Neural cell (in vitro differentiated cells): ENCODE results near the gene MACROH2A1. TPM values are rescaled to one million over a fixed set of nuclear protein-coding genes. Genes with fewer than 3 reads are reported as not detected.

ENCODE experiments used
- H2AFZ ChIP-seq: fragments of 200-600, 300-800 bp; sonication (generic), shearing (Covaris generic); 2 replicates; pipeline ENCODE4 v1.6.0; 2014; ENCODE audit warnings: low read depth, mild to moderate bottlenecking, antibody characterized with exemption, low read length, moderate library complexity
- H3F3A ChIP-seq: fragments of 200-600 bp; shearing (Covaris generic); 2 replicates; pipeline ENCODE4 v1.6.1; 2016; ENCODE audit warnings: mild to moderate bottlenecking, moderate library complexity, mixed read lengths, antibody characterized with exemption, low read length; ENCODE audit not compliant: insufficient read depth, poor library complexity, severe bottlenecking
- H3K27ac ChIP-seq: fragments of 200-600, 300-800 bp; sonication (generic), shearing (Covaris generic); 2 replicates; pipeline ENCODE4 v1.5.1; 2014; ENCODE audit warnings: mild to moderate bottlenecking, low read length, moderate library complexity
- H3K27me3 ChIP-seq: fragments of 300-800, 200-600 bp; sonication (generic), shearing (Covaris generic); 2 replicates; pipeline ENCODE4 v1.6.0; 2014; ENCODE audit warnings: mild to moderate bottlenecking, low read depth, low read length, moderate library complexity; ENCODE audit not compliant: insufficient read depth
- H3K36me3 ChIP-seq: fragments of 300-800, 200-600 bp; sonication (generic), shearing (Covaris generic); 2 replicates; pipeline ENCODE4 v1.5.1; 2014; ENCODE audit warnings: mild to moderate bottlenecking, antibody characterized with exemption, low read length, moderate library complexity; ENCODE audit not compliant: insufficient read depth
- H3K4me2 ChIP-seq: fragments of 300-800, 200-600 bp; sonication (generic), shearing (Covaris generic); 2 replicates; pipeline ENCODE4 v1.6.0; 2014; ENCODE audit warnings: mild to moderate bottlenecking, low read length
- H3K4me3 ChIP-seq: fragments of 300-800, 200-600 bp; sonication (generic), shearing (Covaris generic); 2 replicates; pipeline ENCODE4 v1.5.1; 2014; ENCODE audit warnings: mild to moderate bottlenecking, low read length, moderate library complexity
- H3K79me2 ChIP-seq: fragments of 200-600 bp; shearing (Covaris generic); replicated peaks from 2 replicates; pipeline ENCODE4 v1.6.0; 2014; ENCODE audit warnings: mild to moderate bottlenecking, low read length, moderate library complexity; ENCODE audit not compliant: insufficient read depth
- H3K9ac ChIP-seq: fragments of 300-800, 200-600 bp; sonication (generic), shearing (Covaris generic); 2 replicates; pipeline ENCODE4 v1.6.1; 2016; ENCODE audit warnings: mild to moderate bottlenecking, low read length, mixed read lengths
- H3K9me2 ChIP-seq: fragments of 200-600 bp; shearing (Covaris generic); 2 replicates; pipeline ENCODE4 v1.6.1; 2016; ENCODE audit warnings: mild to moderate bottlenecking, low read length, mixed read lengths; ENCODE audit not compliant: insufficient read depth
- H3K9me3 ChIP-seq: fragments of 200-600, 300-800 bp; sonication (generic), shearing (Covaris generic); 2 replicates; pipeline ENCODE4 v1.6.1; 2016; ENCODE audit warnings: mild to moderate bottlenecking, mixed run types, low read length, moderate library complexity, mixed read lengths
- H4K20me1 ChIP-seq: fragments of 200-600 bp; shearing (Covaris generic); 2 replicates; pipeline ENCODE4 v1.6.1; 2016; ENCODE audit warnings: mild to moderate bottlenecking, mixed run types; ENCODE audit not compliant: insufficient read depth
- CTCF ChIP-seq: fragments of 450-650 bp; IDR thresholded peaks from 2 replicates; pipeline ENCODE4 v1.5.1; 2014; ENCODE audit warnings: antibody characterized with exemption, mild to moderate bottlenecking, moderate library complexity; ENCODE audit not compliant: poor library complexity, severe bottlenecking
- EP300 ChIP-seq: fragments of 450-650 bp; conservative IDR thresholded peaks from 2 replicates; pipeline ENCODE4 v1.6.1; 2014; ENCODE audit warnings: antibody characterized with exemption, mild to moderate bottlenecking, moderate library complexity; ENCODE audit not compliant: poor library complexity, severe bottlenecking
- EZH2 ChIP-seq: fragments of 200-600, 300-800 bp; shearing (Covaris generic), sonication (generic); IDR thresholded peaks from 2 replicates; pipeline ENCODE4 v1.6.1; 2014; ENCODE audit warnings: antibody characterized with exemption, low read length, borderline replicate concordance, mild to moderate bottlenecking; ENCODE audit not compliant: insufficient read depth, poor library complexity, severe bottlenecking
- MXI1 ChIP-seq: fragments of 450-650 bp; conservative IDR thresholded peaks from 2 replicates; pipeline ENCODE4 v1.6.1; 2014; ENCODE audit warnings: antibody characterized with exemption, mild to moderate bottlenecking; ENCODE audit not compliant: poor library complexity, severe bottlenecking
- POLR2AphosphoS5 ChIP-seq: IDR thresholded peaks from 2 replicates; pipeline ENCODE4 v1.6.1; 2012
- RAD21 ChIP-seq: fragments of 450-650 bp; conservative IDR thresholded peaks from 2 replicates; pipeline ENCODE4 v1.6.1; 2014; ENCODE audit warnings: antibody characterized with exemption, mild to moderate bottlenecking, moderate library complexity
- SMC3 ChIP-seq: fragments of 450-650 bp; conservative IDR thresholded peaks from 2 replicates; pipeline ENCODE4 v1.6.1; 2014; ENCODE audit warnings: antibody characterized with exemption, mild to moderate bottlenecking, moderate library complexity; ENCODE audit not compliant: poor library complexity
- TAF1 ChIP-seq: IDR thresholded peaks from 2 replicates; pipeline ENCODE4 v1.6.1; 2012; ENCODE audit warnings: low read depth
- polyA plus RNA-seq: library from polyadenylated mRNA; depleted of rRNA; stranded (reverse); fragments of >200 nt; gene quantifications from 2 replicates; pipeline ENCODE4 v1.2.3, GENCODE V29; 2014
- TF ChIP-seq, protein P1 (sequence below): IDR thresholded peaks from 2 replicates; pipeline ENCODE4 v1.6.1; 2012; ENCODE audit warnings: borderline replicate concordance

MACROH2A1 gene
- polyA plus RNA-seq, 1 donor from 2014 or later = 351 TPM

GRCh38 chr5:135375040-135375793 lies 23.8 kb downstream of the MACROH2A1 start:
- H3K79me2 ChIP-seq = peaks cover 4% of the 10 kb centered on the region
- H3K4me2 ChIP-seq = no peak overlapping the region
- no peaks in the 10 kb centered on the region for H3F3A ChIP-seq
- H3K36me3 ChIP-seq = no peaks in the 10 kb centered on the region
- TF ChIP-seq, protein P1, sequence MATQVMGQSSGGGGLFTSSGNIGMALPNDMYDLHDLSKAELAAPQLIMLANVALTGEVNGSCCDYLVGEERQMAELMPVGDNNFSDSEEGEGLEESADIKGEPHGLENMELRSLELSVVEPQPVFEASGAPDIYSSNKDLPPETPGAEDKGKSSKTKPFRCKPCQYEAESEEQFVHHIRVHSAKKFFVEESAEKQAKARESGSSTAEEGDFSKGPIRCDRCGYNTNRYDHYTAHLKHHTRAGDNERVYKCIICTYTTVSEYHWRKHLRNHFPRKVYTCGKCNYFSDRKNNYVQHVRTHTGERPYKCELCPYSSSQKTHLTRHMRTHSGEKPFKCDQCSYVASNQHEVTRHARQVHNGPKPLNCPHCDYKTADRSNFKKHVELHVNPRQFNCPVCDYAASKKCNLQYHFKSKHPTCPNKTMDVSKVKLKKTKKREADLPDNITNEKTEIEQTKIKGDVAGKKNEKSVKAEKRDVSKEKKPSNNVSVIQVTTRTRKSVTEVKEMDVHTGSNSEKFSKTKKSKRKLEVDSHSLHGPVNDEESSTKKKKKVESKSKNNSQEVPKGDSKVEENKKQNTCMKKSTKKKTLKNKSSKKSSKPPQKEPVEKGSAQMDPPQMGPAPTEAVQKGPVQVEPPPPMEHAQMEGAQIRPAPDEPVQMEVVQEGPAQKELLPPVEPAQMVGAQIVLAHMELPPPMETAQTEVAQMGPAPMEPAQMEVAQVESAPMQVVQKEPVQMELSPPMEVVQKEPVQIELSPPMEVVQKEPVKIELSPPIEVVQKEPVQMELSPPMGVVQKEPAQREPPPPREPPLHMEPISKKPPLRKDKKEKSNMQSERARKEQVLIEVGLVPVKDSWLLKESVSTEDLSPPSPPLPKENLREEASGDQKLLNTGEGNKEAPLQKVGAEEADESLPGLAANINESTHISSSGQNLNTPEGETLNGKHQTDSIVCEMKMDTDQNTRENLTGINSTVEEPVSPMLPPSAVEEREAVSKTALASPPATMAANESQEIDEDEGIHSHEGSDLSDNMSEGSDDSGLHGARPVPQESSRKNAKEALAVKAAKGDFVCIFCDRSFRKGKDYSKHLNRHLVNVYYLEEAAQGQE = no peak
- TF ChIP-seq POLR2AphosphoS5 = no peak
- TF ChIP-seq MXI1 = no peak
- TF ChIP-seq EP300 = no peak
- no peak for TF ChIP-seq RAD21
- no peak for TF ChIP-seq SMC3
- no peak for TF ChIP-seq CTCF
- TF ChIP-seq TAF1 = no peak
- no peak for TF ChIP-seq EZH2
- H3K9me2 ChIP-seq = no peaks in the 10 kb centered on the region
- H3K27ac ChIP-seq = no peak overlapping the region
- no peaks in the 10 kb centered on the region for H4K20me1 ChIP-seq
- H2AFZ ChIP-seq = no peak overlapping the region
- H3K27me3 ChIP-seq = no peaks in the 10 kb centered on the region
- H3K9me3 ChIP-seq = no peaks in the 10 kb centered on the region
- H3K4me3 ChIP-seq = no peak overlapping the region
- H3K9ac ChIP-seq = no peak overlapping the region

GRCh38 chr5:135373736-135374515 lies 25.1 kb downstream of the MACROH2A1 start:
- peaks cover 2% of the 10 kb centered on the region for H3K36me3 ChIP-seq
- TF ChIP-seq EP300 (no peak), EZH2 (no peak), TAF1 (no peak), SMC3 (no peak), MXI1 (no peak), RAD21 (no peak), POLR2AphosphoS5 (no peak), CTCF (no peak)
- TF ChIP-seq, protein P1 = no peak
- H3K27ac ChIP-seq = no peak overlapping the region
- H3K9ac ChIP-seq = no peak overlapping the region
- H3K9me2 ChIP-seq = no peaks in the 10 kb centered on the region
- peaks cover 4% of the 10 kb centered on the region for H3K79me2 ChIP-seq
- no peak overlapping the region for H3K4me3 ChIP-seq
- no peaks in the 10 kb centered on the region for H3K27me3 ChIP-seq
- H3K9me3 ChIP-seq = no peaks in the 10 kb centered on the region
- H2AFZ ChIP-seq = no peak overlapping the region
- no peaks in the 10 kb centered on the region for H4K20me1 ChIP-seq
- H3K4me2 ChIP-seq = no peak overlapping the region
- no peaks in the 10 kb centered on the region for H3F3A ChIP-seq
